Sigmoid colon (tissue), 7 donors: ENCODE data around the gene TTLL8. TPM values are rescaled to one million over a fixed set of nuclear protein-coding genes. Genes with fewer than 3 reads are reported as not detected.

ENCODE experiments used
- DNase-seq: peaks from one replicate; pipeline ENCODE4 v3.0.0-alpha.2; 2019
- H3K27ac ChIP-seq, 4 donors: fragments of 200-600 bp; sonication (generic); one replicate each; pipeline ENCODE4 v1.5.1; 2016 to 2019; ENCODE audit warnings: mild to moderate bottlenecking in 1 of 4
- H3K27me3 ChIP-seq, 3 donors: fragments of 200-600 bp; sonication (generic); one replicate each; pipeline ENCODE4 v1.5.1; 2019; ENCODE audit warnings: mild to moderate bottlenecking in 1 of 3
- H3K36me3 ChIP-seq, 4 donors: fragments of 200-600 bp; sonication (generic); one replicate each; pipeline ENCODE4 v1.5.1; 2016 to 2019
- H3K4me1 ChIP-seq, 4 donors: fragments of 200-600 bp; sonication (generic); one replicate each; pipeline ENCODE4 v1.5.1; 2017 to 2019
- H3K4me3 ChIP-seq, 4 donors: fragments of 200-600 bp; sonication (generic); one replicate each; pipeline ENCODE4 v1.5.1; 2017 to 2019; ENCODE audit warnings: mild to moderate bottlenecking in 2 of 4, moderate library complexity in 1 of 4
- H3K9me3 ChIP-seq, 4 donors: fragments of 200-600 bp in 3 of 4; sonication (generic) in 3 of 4; one replicate each; pipeline versions ENCODE4 v1.5.1 to v1.6.1; 2013 to 2019
- CTCF ChIP-seq, 4 experiments: fragments of 450-650 bp in 3 of 4; fragments of 200-600 bp in 1 of 4; IDR thresholded peaks; one replicate each; pipeline ENCODE4 v1.5.1; 2016 to 2019; ENCODE audit warnings: antibody characterized with exemption in 4 of 4, mild to moderate bottlenecking in 3 of 4, moderate library complexity in 2 of 4
- EP300 ChIP-seq, 4 donors: sonication (generic); formaldehyde crosslinking; IDR thresholded peaks; one replicate each; pipeline ENCODE4 v1.6.1; 2017; ENCODE audit warnings: antibody characterized with exemption in 4 of 4
- POLR2A ChIP-seq, 2 donors: fragments of 450-650 bp; IDR thresholded peaks; one replicate each; pipeline ENCODE4 v1.6.1; 2016; ENCODE audit warnings: antibody characterized with exemption in 2 of 2, mild to moderate bottlenecking in 2 of 2, moderate library complexity in 2 of 2
- POLR2AphosphoS5 ChIP-seq, 4 donors: sonication (generic); formaldehyde crosslinking; IDR thresholded peaks; one replicate each; pipeline ENCODE4 v1.6.1; 2017; ENCODE audit warnings: antibody characterized with exemption in 4 of 4
- WGBS, 2 donors: extraction: QIAGEN DNeasy Blood & Tissue Kit; methylation state at CpG; one replicate each; pipeline ENCODE4 v1.1.7; 2013; 5-methylcytosine and 5-hydroxymethylcytosine counted together
- intact Hi-C: fragments of 100-400 bp; cut with DNase I; formaldehyde crosslinking; loops from one replicate; pipeline ENCODE4 v1.15.1; 2023
- polyA plus RNA-seq, 3 donors: library from polyadenylated mRNA; stranded (reverse); fragments of 200-250 nt; gene quantifications; one replicate each; pipeline ENCODE4 v1.2.3, GENCODE V29; 2013
- total RNA-seq, 4 donors: library from RNA; depleted of rRNA; stranded (reverse); fragments of >200 nt; gene quantifications; one replicate each; pipeline ENCODE4 v1.1.0, GENCODE V29; 2016
- donor health status: healthy with polysubstance abuse.
- donor health status: Bipolar disorder and iron deficiency.
- donor health status: healthy.

Gene TTLL8
- total and polyA plus RNA-seq, 7 donors = not detected

- H3K9me3 ChIP-seq = peaks cover 0 to 7% (median 0%) of the 10 kb centered on the region in 4 donors
- WGBS, 2 donors = 85 to 91% methylated on average over 17 of the region's 17 CpGs
- H3K27me3 ChIP-seq = peaks cover 0 to 27% (median 0%) of the 10 kb centered on the region in 3 donors
- intact Hi-C loops = no loop called here
- H3K36me3 ChIP-seq = no peaks in the 10 kb centered on the region
- no peak for DNase-seq
- H3K4me1 ChIP-seq = no peaks in the 10 kb centered on the region
- no peak overlapping the region for H3K4me3 ChIP-seq
- TF ChIP-seq EP300 (IDR thresholded peaks at IDR 0.05) = no peak
- TF ChIP-seq CTCF (IDR thresholded peaks at IDR 0.05) = no peak
- no peak for TF ChIP-seq POLR2A (IDR thresholded peaks at IDR 0.05)
- no peak for TF ChIP-seq POLR2AphosphoS5 (IDR thresholded peaks at IDR 0.05)
- no peak overlapping the region for H3K27ac ChIP-seq
These were observed 9.3 kb downstream of the TTLL8 start for GRCh38 chr22:50048836-50049235.

- H3K4me3 ChIP-seq = no peak overlapping the region
- intact Hi-C loops = no loop called here
- WGBS, 2 donors = 78 to 88% methylated on average over 12 of the region's 12 CpGs
- no peak for DNase-seq
- no peaks in the 10 kb centered on the region for H3K4me1 ChIP-seq
- H3K27me3 ChIP-seq = peaks cover 0 to 31% (median 0%) of the 10 kb centered on the region in 3 donors
- TF ChIP-seq EP300 (IDR thresholded peaks at IDR 0.05) (no peak), CTCF (IDR thresholded peaks at IDR 0.05) (no peak), POLR2A (IDR thresholded peaks at IDR 0.05) (no peak), POLR2AphosphoS5 (IDR thresholded peaks at IDR 0.05) (no peak)
- H3K36me3 ChIP-seq = no peaks in the 10 kb centered on the region
- peaks cover 0 to 2% (median 0%) of the 10 kb centered on the region in 4 donors for H3K9me3 ChIP-seq
- H3K27ac ChIP-seq = no peak overlapping the region
These were observed 9.9 kb downstream of the TTLL8 start for GRCh38 chr22:50048061-50048765.

- WGBS, 2 donors = 87 to 92% methylated on average over 16 of the region's 16 CpGs
- Histone ChIP-seq H3K36me3 (no peaks in the 10 kb centered on the region), H3K27me3 (peaks cover 0 to 31% (median 0%) of the 10 kb centered on the region in 3 donors), H3K9me3 (no peaks in the 10 kb centered on the region), H3K4me1 (no peaks in the 10 kb centered on the region), H3K4me3 (no peak overlapping the region), H3K27ac (no peak overlapping the region)
- no peak for DNase-seq
- no peak for TF ChIP-seq EP300 (IDR thresholded peaks at IDR 0.05)
- no peak for TF ChIP-seq POLR2A (IDR thresholded peaks at IDR 0.05)
- no peak for TF ChIP-seq CTCF (IDR thresholded peaks at IDR 0.05)
- TF ChIP-seq POLR2AphosphoS5 (IDR thresholded peaks at IDR 0.05) = no peak
- intact Hi-C loops = no loop called here
These were observed 10.8 kb downstream of the TTLL8 start for GRCh38 chr22:50047346-50047745.

- Histone ChIP-seq H3K27ac (no peak overlapping the region), H3K4me3 (no peak overlapping the region), H3K36me3 (no peaks in the 10 kb centered on the region), H3K9me3 (no peaks in the 10 kb centered on the region), H3K4me1 (no peaks in the 10 kb centered on the region), H3K27me3 (peaks cover 0 to 31% (median 0%) of the 10 kb centered on the region in 3 donors)
- TF ChIP-seq POLR2AphosphoS5 (IDR thresholded peaks at IDR 0.05) = no peak
- no peak for TF ChIP-seq CTCF (IDR thresholded peaks at IDR 0.05)
- TF ChIP-seq POLR2A (IDR thresholded peaks at IDR 0.05) = no peak
- no peak for TF ChIP-seq EP300 (IDR thresholded peaks at IDR 0.05)
- DNase-seq = peak; percentile 47
- intact Hi-C loops = no loop called here
- 64 to 85% methylated on average over 27 of the region's 27 CpGs for WGBS, 2 donors
These were observed 11.4 kb downstream of the TTLL8 start for GRCh38 chr22:50046481-50047245.
